ENCODE measurements around the gene CXCL5.

CXCL5 gene

GRCh38 chr4:73998040-73999011 lies at the start of gene CXCL5:
Gene CXCL5 (minus strand): TSS chr4:73998677. CDS start chr4:73998581, 96 bp downstream.
- DNase-seq: no peak

GRCh38 chr4:74047152-74047551 lies 48.7 kb upstream of the CXCL5 start:
- DNase-seq: no peak

GRCh38 chr4:74045772-74046171 lies 47.3 kb upstream of the CXCL5 start:
- DNase-seq: no peak

GRCh38 chr4:74045247-74045646 lies 46.8 kb upstream of the CXCL5 start:
- no peak for DNase-seq

- DNase-seq: no peak
Measured at GRCh38 chr4:74044677-74045076, 46.2 kb upstream of the CXCL5 start.

GRCh38 chr4:74042681-74043080 lies 44.2 kb upstream of the CXCL5 start:
- DNase-seq: no peak

- no peak for DNase-seq
Measured at GRCh38 chr4:74041418-74041817, 42.9 kb upstream of the CXCL5 start.

- no peak for DNase-seq
Measured at GRCh38 chr4:74039315-74039763, 40.9 kb upstream of the CXCL5 start.

GRCh38 chr4:74038425-74039314 lies 40.2 kb upstream of the CXCL5 start, which contains the start of gene CXCL3:
Gene CXCL3 (minus strand): TSS chr4:74038689. CDS start chr4:74038611, 78 bp downstream.
- DNase-seq: no peak

- no peak for DNase-seq
Measured at GRCh38 chr4:74038086-74038424, 39.6 kb upstream of the CXCL5 start.

GRCh38 chr4:74037076-74037955 lies 38.8 kb upstream of the CXCL5 start:
- no peak for DNase-seq

- DNase-seq: no peak
Measured at GRCh38 chr4:74033739-74034138, 35.3 kb upstream of the CXCL5 start.

GRCh38 chr4:74032064-74032463 lies 33.6 kb upstream of the CXCL5 start:
- DNase-seq: no peak

GRCh38 chr4:74031576-74031975 lies 33.1 kb upstream of the CXCL5 start:
- DNase-seq: no peak

- no peak for DNase-seq
Measured at GRCh38 chr4:74030285-74030684, 31.8 kb upstream of the CXCL5 start.

- no peak for DNase-seq
Measured at GRCh38 chr4:74028504-74028903, 30.0 kb upstream of the CXCL5 start.

- no peak for DNase-seq
Measured at GRCh38 chr4:74023709-74024108, 25.2 kb upstream of the CXCL5 start.

- DNase-seq: no peak
Measured at GRCh38 chr4:74021601-74022000, 23.1 kb upstream of the CXCL5 start.

- DNase-seq: peak; percentile 33
Measured at GRCh38 chr4:74018771-74019170, 20.3 kb upstream of the CXCL5 start.

- DNase-seq: no peak
Measured at GRCh38 chr4:74018116-74018515, 19.6 kb upstream of the CXCL5 start.

GRCh38 chr4:74016068-74016467 lies 17.6 kb upstream of the CXCL5 start:
- DNase-seq: peak; percentile 51

GRCh38 chr4:74015126-74015780 lies 16.8 kb upstream of the CXCL5 start:
- no peak for DNase-seq

Measured in activated CD4-positive, alpha-beta T cell treated with anti-CD3 and anti-CD28 coated beads, Interleukin-2, amount 50 U/mL, for 16 hours (primary cell).